Embryonic facial prominence (tissue), 1 donor: ENCODE data around the gene CSE1L.
"Not testable (repeated sequence)": the region's sequence is repeated elsewhere in the genome, so short reads cannot be mapped to it uniquely, and the experiment has no call there.

ENCODE experiments used
- DNase-seq: peaks from one replicate; pipeline ENCODE4 v3.0.0-alpha.2; 2016; ENCODE audit errors: extremely low spot score

The CSE1L gene

DNA sequence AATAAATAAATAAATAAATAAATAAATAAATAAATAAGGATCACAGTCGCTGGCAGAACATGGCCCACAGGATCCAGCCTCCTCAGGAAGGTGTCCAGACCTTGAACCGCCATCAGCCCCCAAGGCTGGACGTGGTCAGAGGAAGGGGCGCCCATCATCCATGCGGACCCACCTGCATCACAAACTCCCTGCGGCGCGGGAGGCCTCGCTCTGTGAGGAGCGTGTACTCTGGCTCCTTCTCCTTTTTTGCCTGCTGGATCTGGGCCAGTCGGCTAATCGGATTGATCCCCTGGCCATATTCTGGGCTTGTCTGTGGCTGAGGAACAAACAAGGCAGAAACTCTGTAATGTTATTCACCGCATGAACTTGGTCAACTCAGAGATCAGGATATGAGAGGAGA is 76.8 kb downstream of the CSE1L start:
- DNase-seq, result no peak

DNA sequence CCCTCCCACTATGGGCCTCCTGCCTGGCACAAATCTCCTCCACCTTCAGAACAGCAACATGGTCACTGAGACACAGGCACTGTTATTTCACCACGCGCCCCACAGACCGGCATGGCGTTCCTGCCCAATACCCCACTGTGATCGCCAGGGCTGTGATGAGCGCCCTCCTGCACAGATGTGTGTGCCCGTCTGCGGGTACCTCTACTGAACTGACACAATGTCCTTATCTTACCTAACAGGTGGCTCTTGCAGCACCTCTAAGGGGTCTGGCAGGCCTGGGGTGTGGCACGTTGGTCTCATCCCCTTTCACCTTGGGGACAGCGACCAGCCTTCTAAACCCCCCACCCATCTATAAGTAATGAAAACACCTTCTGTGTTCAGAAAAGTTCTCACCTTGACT is 77.9 kb downstream of the CSE1L start:
- no peak for DNase-seq

DNA sequence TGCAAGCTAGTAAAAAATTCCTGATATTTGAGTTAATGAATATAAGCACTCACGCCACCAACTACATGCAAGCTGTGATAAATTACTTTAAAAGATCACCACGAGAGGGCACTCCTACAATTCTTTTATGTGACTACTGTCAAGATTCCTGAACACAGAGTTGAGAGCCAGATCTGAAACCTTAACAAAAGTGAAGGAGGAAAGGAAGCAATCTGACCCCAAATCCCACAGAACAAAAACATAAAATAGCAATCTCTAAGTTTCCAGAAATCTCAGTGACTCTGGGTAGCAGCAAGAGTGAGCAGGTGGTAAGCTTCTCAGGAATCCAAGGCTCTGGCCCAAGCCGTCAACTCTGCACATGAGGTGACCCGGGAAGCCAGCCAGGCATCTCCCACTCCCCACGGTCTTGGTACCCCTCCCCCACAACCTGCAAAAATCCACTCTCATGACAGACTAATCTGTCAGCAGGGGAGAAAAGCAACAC is 86.9 kb downstream of the CSE1L start:
- peak; percentile 52 for DNase-seq

- no peak for DNase-seq
These were observed 87.5 kb downstream of the CSE1L start for GRCh38 chr20:49133571-49133970.

- DNase-seq, result not testable (repeated sequence)
These were observed 88.7 kb downstream of the CSE1L start for GRCh38 chr20:49134797-49135196.

DNA sequence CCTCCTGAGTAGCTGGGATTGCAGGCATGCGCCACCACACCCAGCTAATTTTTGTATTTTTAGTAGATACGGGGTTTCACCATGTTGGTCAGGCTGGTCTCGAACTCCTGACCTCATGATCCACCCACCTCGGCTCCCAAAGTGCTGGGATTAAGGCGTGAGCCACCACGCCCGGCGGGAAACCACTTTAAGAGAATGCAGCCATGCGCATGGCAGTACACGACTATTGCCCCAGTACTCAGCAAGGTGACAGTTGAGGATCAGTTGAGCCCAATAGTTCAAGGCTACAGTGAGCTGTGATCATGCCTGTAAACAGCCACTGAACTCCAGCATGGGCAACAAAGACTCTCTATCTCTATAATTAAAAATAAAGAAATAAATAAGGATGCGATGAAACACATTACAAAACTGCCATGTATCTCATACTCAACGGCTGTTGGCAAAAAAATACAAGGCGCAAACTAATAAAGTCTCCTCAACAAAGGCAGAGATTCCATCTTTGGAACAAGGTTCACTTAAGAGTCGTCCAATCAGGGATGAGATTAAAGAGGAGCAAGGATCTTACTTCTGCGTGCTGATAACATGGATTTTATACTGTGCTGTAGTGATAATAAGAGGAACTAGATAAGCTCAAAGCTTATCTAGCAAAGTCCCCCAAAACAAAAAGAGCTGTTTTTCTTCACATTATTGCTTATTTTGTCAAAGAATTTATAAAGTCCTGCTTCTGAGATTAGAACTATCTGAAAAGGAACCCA is 90.9 kb downstream of the CSE1L start:
- no peak for DNase-seq

DNA sequence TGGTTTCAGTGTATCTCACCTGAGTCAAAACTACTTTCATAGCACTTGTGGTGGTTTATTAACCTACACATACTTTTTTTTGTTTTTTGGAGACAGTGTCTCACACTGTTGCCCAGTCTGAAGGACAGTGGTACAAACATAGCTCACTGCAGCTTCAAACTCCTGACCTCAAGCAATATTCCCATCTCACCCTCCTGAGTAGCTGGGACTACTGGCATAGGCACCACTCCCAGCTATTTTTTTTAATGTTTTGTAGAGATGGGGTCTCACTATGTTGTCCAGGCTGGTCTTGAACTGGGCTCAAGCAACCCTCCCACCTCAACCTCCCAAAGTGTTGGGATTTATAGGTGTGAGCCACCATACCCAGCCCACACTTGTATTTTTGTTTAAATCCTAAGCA is 92.3 kb downstream of the CSE1L start:
- no peak for DNase-seq

- DNase-seq, result no peak
These were observed 94.3 kb downstream of the CSE1L start for GRCh38 chr20:49140411-49140810.

DNA sequence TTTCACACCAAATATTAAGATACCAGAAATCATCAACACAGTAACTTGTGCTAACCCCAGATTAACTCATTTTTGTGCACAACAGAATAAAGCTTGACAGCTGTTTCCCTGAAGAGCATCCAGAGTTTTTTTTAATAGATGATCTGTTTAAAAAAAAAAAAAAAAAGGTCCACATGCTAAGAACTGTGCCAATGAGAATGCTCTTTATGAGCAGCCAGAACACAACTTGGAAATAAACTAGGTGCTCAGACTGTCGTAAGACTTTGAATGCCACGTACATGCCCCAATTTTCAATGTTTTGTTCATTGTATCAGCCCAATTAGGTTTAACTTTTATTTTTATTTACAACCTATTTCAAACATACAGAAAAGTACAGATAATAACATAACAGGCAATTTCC is 94.7 kb downstream of the CSE1L start:
- no peak for DNase-seq
